ENCODE measurements around the gene LAMA4.

- no peak for TF ChIP-seq CTCF (conservative IDR thresholded peaks at IDR 0.05; ENCODE audit: low read depth, low read length)
- TF ChIP-seq EZH2 (IDR thresholded peaks at IDR 0.05; ENCODE audit: low read length, unreplicated experiment): no peak
- no peak for TF ChIP-seq EZH2phosphoT487 (IDR thresholded peaks at IDR 0.05; ENCODE audit: borderline replicate concordance, low read length)
Measured at GRCh38 chr6:112197636-112198035, 56.7 kb downstream of the LAMA4 start.
